ENCODE data around the gene KRTAP10-8. TPM values are rescaled to one million over a fixed set of nuclear protein-coding genes. Genes with fewer than 3 reads are reported as not detected.

KRTAP10-8 gene, protein sequence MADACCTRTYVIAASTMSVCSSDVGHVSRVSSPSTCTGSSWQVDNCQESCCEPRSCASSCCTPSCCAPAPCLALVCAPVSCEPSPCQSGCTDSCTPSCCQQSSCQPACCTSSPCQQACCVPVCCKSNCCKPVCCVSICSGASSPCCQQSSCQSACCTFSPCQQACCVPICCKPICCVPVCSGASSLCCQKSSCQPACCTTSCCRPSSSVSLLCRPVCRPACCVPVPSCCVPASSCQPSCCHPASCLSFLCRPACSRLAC
- total RNA-seq, result not detected
- not detected for polyA plus RNA-seq

DNA sequence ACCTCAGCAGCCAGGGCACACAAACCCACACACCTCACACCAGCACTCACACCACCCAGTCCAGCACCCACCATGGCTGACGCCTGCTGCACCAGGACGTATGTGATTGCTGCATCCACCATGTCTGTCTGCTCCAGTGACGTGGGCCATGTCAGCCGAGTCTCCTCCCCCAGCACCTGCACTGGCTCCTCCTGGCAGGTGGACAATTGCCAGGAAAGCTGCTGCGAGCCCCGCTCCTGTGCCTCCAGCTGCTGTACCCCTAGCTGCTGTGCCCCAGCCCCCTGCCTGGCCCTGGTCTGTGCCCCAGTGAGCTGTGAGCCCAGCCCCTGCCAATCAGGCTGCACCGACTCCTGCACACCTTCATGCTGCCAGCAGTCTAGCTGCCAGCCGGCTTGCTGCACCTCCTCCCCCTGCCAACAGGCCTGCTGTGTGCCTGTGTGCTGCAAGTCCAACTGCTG lies at the start of gene KRTAP10-8:
Gene KRTAP10-8, plus strand, starts transcription at position 51 of the 458 bp plus-strand sequence. Its CDS starts 22 bp downstream, at position 73.
- peaks cover 4% of the 10 kb centered on the region for H3K9me3 ChIP-seq (ENCODE audit: low read length)
- H3K4me3 ChIP-seq (ENCODE audit: low read length), result no peak within 1 kb of the TSS
- DNase-seq, result no peak
- peaks cover 16% of the 10 kb centered on the region for H3K4me1 ChIP-seq (ENCODE audit: insufficient read depth, low read length)
- Mint-ChIP-seq H3K4me1 (peaks cover 14 to 21% (median 19%) of the 10 kb centered on the region in 3 donors), H3K4me3 (no peak within 1 kb of the TSS), H3K27ac (peak within 1 kb of the TSS in 1 of 8 donors; percentile 47), H3K36me3 (peaks cover 1 to 20% (median 2%) of the 10 kb centered on the region in 3 donors), H3K9me3 (peaks cover 15 to 28% (median 24%) of the 10 kb centered on the region in 5 donors), H3K27me3 (peaks cover 1 to 7% of the 10 kb centered on the region in 2 donors)
- POLR2A ChIA-PET, result no interaction called here
- H3K27ac ChIP-seq (ENCODE audit: low read depth, low read length), result no peak within 1 kb of the TSS
- H3K36me3 ChIP-seq (ENCODE audit: insufficient read depth, low read length), result no peaks in the 10 kb centered on the region
- H3K27me3 ChIP-seq (ENCODE audit: insufficient read depth, low read length, poor library complexity, severe bottlenecking), result peaks cover 5% of the 10 kb centered on the region
- CTCF ChIA-PET, result no interaction called here

DNA sequence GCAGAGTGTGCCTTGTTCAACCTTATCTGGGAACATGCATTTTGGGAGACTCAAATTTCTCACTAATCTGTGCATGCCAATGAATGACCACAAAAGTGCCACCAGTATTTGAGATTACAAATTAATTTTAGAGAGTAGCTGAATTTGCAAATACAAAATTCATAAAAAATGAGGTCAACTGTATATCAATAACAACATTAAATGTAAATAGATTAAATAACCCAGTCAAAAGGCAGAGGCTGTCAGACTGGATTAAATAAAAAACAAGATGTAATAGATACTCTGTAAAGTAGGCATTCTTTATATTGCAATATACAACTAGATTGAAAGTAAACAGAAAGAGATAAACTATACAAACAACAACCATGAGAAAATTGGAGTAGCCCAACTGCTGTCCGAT lies 47.8 kb upstream of the KRTAP10-8 start:
- Mint-ChIP-seq H3K4me1 (peaks cover 10 to 14% (median 14%) of the 10 kb centered on the region in 3 donors), H3K4me3 (no peak overlapping the region), H3K36me3 (peaks cover 1 to 32% (median 4%) of the 10 kb centered on the region in 3 donors), H3K27me3 (peaks cover 0 to 2% of the 10 kb centered on the region in 2 donors), H3K9me3 (peaks cover 5 to 29% (median 21%) of the 10 kb centered on the region in 5 donors), H3K27ac (peak overlapping the region in 1 of 8 donors; percentile 57)
- DNase-seq, result no peak
- POLR2A ChIA-PET, result no interaction called here
- no peak overlapping the region for H3K4me3 ChIP-seq (ENCODE audit: low read length)
- no peaks in the 10 kb centered on the region for H3K27me3 ChIP-seq (ENCODE audit: insufficient read depth, low read length, poor library complexity, severe bottlenecking)
- H3K9me3 ChIP-seq (ENCODE audit: low read length), result peaks cover 4% of the 10 kb centered on the region
- no peak overlapping the region for H3K27ac ChIP-seq (ENCODE audit: low read depth, low read length)
- CTCF ChIA-PET, result interaction anchor here (1.2 kb wide), 1 partner anchor 53 kb away, joined by 3 read pairs; no protein-coding TSS in a partner anchor
- peaks cover 5% of the 10 kb centered on the region for H3K4me1 ChIP-seq (ENCODE audit: insufficient read depth, low read length)
- no peaks in the 10 kb centered on the region for H3K36me3 ChIP-seq (ENCODE audit: insufficient read depth, low read length)

DNA sequence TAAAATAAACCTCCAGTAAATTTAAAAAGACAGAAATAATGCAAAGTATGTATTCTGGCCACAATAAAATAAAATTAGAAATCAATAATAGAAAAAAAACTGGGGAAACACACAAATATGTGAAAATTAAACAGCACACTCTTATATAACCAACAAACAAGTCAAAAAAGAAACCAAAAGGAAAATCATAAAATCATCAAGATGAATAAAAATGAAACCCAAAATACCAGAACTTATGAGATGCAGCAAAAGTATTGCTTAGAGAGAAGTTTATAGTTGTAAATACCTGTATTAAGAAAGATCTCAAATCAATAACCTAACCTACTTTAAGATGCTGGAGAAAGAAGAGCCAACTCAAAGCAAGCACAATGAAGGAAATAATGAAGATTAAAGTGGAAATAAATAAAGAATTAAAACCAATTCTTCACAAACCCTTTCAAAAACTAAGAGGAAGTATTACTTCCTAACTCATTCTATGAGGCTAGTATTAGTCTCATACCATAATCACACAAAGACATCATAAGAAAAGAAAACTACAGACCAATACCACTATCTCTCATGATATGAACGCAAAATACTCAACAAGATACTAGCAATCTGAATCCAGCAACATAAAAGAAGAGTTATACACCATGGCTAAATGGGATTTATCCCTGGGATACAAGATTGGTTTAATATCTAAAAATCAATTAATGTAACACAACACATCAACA lies 46.8 kb upstream of the KRTAP10-8 start:
- POLR2A ChIA-PET, result no interaction called here
- peak overlapping the region in 6 of 7 donors; percentile 7 to 53 (median 26) for H3K4me3 Mint-ChIP-seq
- Histone ChIP-seq H3K36me3 (ENCODE audit: insufficient read depth, low read length) (no peaks in the 10 kb centered on the region), H3K4me3 (ENCODE audit: low read length) (no peak overlapping the region), H3K9me3 (ENCODE audit: low read length) (no peaks in the 10 kb centered on the region), H3K4me1 (ENCODE audit: insufficient read depth, low read length) (peaks cover 5% of the 10 kb centered on the region), H3K27me3 (ENCODE audit: insufficient read depth, low read length, poor library complexity, severe bottlenecking) (no peaks in the 10 kb centered on the region), H3K27ac (ENCODE audit: low read depth, low read length) (no peak overlapping the region)
- peaks cover 1 to 25% (median 4%) of the 10 kb centered on the region in 3 donors for H3K36me3 Mint-ChIP-seq
- peaks cover 5 to 25% (median 21%) of the 10 kb centered on the region in 5 donors for H3K9me3 Mint-ChIP-seq
- H3K27ac Mint-ChIP-seq, result peak overlapping the region in 6 of 8 donors; percentile 5 to 79 (median 52)
- no peak for DNase-seq
- H3K4me1 Mint-ChIP-seq, result peaks cover 10 to 14% (median 14%) of the 10 kb centered on the region in 3 donors
- CTCF ChIA-PET, result no interaction called here
- H3K27me3 Mint-ChIP-seq, result peaks cover 4 to 7% of the 10 kb centered on the region in 2 donors

DNA sequence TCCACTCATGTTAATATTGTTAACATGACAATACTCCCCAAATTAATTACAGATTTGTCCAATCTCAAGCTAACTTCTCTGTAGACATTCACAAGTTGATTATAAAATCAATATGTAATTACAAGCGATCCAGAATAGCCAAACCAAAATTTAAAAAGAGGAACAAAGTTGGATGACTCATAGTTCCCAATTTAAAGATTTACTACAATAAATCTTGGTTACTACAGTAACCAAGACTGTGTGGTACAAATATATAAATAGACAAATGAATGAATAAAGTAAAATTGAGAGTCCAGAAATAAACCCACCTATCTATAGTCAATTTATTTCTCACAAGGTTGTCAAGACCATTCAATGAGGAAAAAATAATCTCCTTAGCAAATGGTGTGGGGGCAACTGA lies 45.5 kb upstream of the KRTAP10-8 start:
- Histone ChIP-seq H3K27me3 (ENCODE audit: insufficient read depth, low read length, poor library complexity, severe bottlenecking) (no peaks in the 10 kb centered on the region), H3K4me3 (ENCODE audit: low read length) (no peak overlapping the region), H3K4me1 (ENCODE audit: insufficient read depth, low read length) (peaks cover 5% of the 10 kb centered on the region), H3K27ac (ENCODE audit: low read depth, low read length) (no peak overlapping the region), H3K36me3 (ENCODE audit: insufficient read depth, low read length) (no peaks in the 10 kb centered on the region), H3K9me3 (ENCODE audit: low read length) (no peaks in the 10 kb centered on the region)
- H3K4me3 Mint-ChIP-seq, result no peak overlapping the region
- ChIA-PET POLR2A (no interaction called here), CTCF (interaction anchor here (0.9 kb wide), 1 partner anchor 176 kb away, joined by 3 read pairs; no protein-coding TSS in a partner anchor)
- peaks cover 2 to 19% (median 12%) of the 10 kb centered on the region in 5 donors for H3K9me3 Mint-ChIP-seq
- peaks cover 4 to 7% of the 10 kb centered on the region in 2 donors for H3K27me3 Mint-ChIP-seq
- H3K27ac Mint-ChIP-seq, result peak overlapping the region in 1 of 8 donors; percentile 6
- H3K36me3 Mint-ChIP-seq, result peaks cover 1 to 12% (median 4%) of the 10 kb centered on the region in 3 donors
- no peak for DNase-seq
- H3K4me1 Mint-ChIP-seq, result peaks cover 10 to 14% (median 14%) of the 10 kb centered on the region in 3 donors

DNA sequence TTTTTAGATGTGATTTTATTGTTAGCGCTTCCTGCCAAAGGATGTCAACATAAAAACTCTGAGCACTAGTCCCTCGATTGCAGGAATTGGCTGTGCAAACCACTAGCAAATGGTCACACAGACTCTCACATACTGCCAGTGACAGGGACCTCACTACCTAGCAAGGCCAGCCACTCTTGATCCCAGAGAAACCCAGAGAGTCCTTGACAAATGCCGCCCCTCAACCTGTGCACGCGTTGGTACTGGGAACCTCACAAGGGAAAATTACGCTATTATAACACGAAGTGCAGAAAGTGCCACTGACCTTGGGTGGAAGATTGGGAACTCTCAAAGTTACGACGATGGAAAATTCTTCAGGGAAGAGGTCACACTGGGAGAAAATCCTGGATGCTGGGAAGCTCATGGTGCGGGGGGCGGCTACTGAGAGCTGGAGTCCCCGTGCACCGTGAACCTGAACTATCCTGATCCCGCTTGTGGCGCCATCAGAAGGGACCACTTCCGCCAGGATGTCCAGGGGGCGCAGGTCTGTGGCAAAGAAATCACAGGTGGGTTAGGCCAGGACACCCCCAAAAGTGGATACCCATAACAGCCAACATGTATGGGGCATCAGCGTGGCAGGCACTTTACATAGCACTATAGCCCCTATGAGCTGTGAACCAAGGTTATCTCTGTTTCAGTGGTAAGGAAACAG lies 44.3 kb upstream of the KRTAP10-8 start:
- H3K9me3 ChIP-seq (ENCODE audit: low read length), result no peaks in the 10 kb centered on the region
- no peak for DNase-seq
- Mint-ChIP-seq H3K4me3 (no peak overlapping the region), H3K4me1 (peaks cover 10 to 14% (median 14%) of the 10 kb centered on the region in 3 donors), H3K27me3 (peaks cover 4 to 7% of the 10 kb centered on the region in 2 donors), H3K27ac (no peak overlapping the region), H3K9me3 (peaks cover 1 to 8% (median 3%) of the 10 kb centered on the region in 5 donors), H3K36me3 (peaks cover 0 to under 1% (median 0%) of the 10 kb centered on the region in 3 donors)
- no peak overlapping the region for H3K4me3 ChIP-seq (ENCODE audit: low read length)
- no peaks in the 10 kb centered on the region for H3K36me3 ChIP-seq (ENCODE audit: insufficient read depth, low read length)
- peaks cover 5% of the 10 kb centered on the region for H3K4me1 ChIP-seq (ENCODE audit: insufficient read depth, low read length)
- no peaks in the 10 kb centered on the region for H3K27me3 ChIP-seq (ENCODE audit: insufficient read depth, low read length, poor library complexity, severe bottlenecking)
- ChIA-PET CTCF (no interaction called here), POLR2A (no interaction called here)
- H3K27ac ChIP-seq (ENCODE audit: low read depth, low read length), result no peak overlapping the region

DNA sequence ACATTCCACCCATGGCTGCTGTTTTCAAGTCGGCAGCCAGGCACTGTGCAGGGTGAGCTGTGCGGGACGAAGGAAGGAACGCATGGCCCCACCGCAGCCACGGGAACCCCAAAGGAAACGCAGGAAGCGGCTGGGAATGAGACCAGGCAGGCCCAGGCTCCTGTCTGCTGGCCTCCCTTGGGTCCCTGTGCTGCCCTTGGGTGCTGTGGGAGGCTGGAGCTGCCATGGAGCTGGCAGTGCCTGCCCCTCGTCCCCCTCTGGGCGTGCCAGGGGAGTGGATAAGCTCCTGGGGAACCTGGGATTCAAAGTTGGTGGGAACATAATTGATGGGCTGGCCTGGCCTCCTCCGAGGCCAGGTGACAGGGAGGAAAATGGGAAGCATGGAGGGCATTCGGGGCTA lies 43.6 kb upstream of the KRTAP10-8 start:
- no peak overlapping the region for H3K4me3 ChIP-seq (ENCODE audit: low read length)
- peaks cover 7 to 8% of the 10 kb centered on the region in 2 donors for H3K27me3 Mint-ChIP-seq
- no peaks in the 10 kb centered on the region for H3K36me3 Mint-ChIP-seq
- H3K4me1 Mint-ChIP-seq, result peaks cover 10 to 17% (median 14%) of the 10 kb centered on the region in 3 donors
- POLR2A ChIA-PET, result no interaction called here
- H3K27me3 ChIP-seq (ENCODE audit: insufficient read depth, low read length, poor library complexity, severe bottlenecking), result no peaks in the 10 kb centered on the region
- no peak overlapping the region for H3K27ac Mint-ChIP-seq
- H3K27ac ChIP-seq (ENCODE audit: low read depth, low read length), result no peak overlapping the region
- CTCF ChIA-PET, result no interaction called here
- H3K9me3 Mint-ChIP-seq, result peaks cover 0 to 2% (median 1%) of the 10 kb centered on the region in 5 donors
- H3K36me3 ChIP-seq (ENCODE audit: insufficient read depth, low read length), result no peaks in the 10 kb centered on the region
- H3K4me1 ChIP-seq (ENCODE audit: insufficient read depth, low read length), result peaks cover 5% of the 10 kb centered on the region
- H3K4me3 Mint-ChIP-seq, result no peak overlapping the region
- H3K9me3 ChIP-seq (ENCODE audit: low read length), result no peaks in the 10 kb centered on the region
- DNase-seq, result no peak

DNA sequence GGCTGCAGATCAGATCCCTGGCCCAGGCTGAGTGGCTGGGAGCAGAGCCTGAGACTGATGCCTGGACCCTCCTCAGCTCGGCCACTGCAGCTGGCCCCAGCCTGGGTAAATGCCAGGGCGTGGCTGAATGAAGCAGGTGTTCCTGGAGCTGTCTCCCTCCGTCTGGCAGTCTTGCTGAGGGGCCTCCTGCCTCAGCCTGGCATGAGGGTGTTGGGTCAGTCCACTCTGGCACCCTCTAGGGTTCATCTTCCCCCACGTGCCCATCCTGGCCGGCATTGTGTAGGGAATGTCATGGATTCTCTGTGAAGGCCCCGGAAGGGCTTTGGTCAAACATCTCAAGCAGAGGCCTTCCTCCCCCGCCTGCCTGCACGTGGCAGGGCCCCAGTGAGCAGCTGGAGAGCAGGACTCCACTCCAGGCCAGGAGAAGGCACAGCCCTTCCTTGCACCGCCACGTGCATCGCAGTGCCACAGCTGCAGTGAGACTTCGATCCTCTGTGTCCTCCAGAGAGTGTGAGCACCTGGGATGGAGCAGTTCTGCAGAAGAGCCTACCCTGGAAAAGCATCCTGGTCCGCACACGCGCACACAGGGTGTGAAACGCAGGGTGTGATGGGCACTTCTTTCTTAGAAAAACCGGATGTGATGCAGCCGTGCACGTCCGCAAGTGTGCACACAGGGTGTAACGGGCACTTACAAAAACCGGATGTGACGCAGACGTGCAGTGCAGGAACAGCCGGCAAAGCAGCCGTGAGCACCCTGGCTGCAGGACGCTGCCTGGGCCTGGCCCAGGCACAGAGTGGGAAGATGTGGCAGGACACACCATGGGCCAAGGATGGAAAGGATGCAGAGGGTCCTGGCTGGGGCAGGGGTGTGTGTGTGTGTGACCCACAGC lies 43.0 kb upstream of the KRTAP10-8 start:
- Mint-ChIP-seq H3K36me3 (no peaks in the 10 kb centered on the region), H3K9me3 (peaks cover 0 to 2% (median 0%) of the 10 kb centered on the region in 5 donors), H3K4me3 (peak overlapping the region in 1 of 7 donors; percentile 56), H3K27me3 (peaks cover 7 to 10% of the 10 kb centered on the region in 2 donors), H3K27ac (peak overlapping the region in 1 of 8 donors; percentile 43), H3K4me1 (peaks cover 10 to 17% (median 14%) of the 10 kb centered on the region in 3 donors)
- no peaks in the 10 kb centered on the region for H3K36me3 ChIP-seq (ENCODE audit: insufficient read depth, low read length)
- H3K9me3 ChIP-seq (ENCODE audit: low read length), result no peaks in the 10 kb centered on the region
- no peak overlapping the region for H3K27ac ChIP-seq (ENCODE audit: low read depth, low read length)
- no peak overlapping the region for H3K4me3 ChIP-seq (ENCODE audit: low read length)
- CTCF ChIA-PET, result no interaction called here
- POLR2A ChIA-PET, result no interaction called here
- peaks cover 5% of the 10 kb centered on the region for H3K4me1 ChIP-seq (ENCODE audit: insufficient read depth, low read length)
- H3K27me3 ChIP-seq (ENCODE audit: insufficient read depth, low read length, poor library complexity, severe bottlenecking), result no peaks in the 10 kb centered on the region
- no peak for DNase-seq

Data from CD8-positive, alpha-beta memory T cell (primary cell).